ENCODE results near the gene PRKCB.

DNA sequence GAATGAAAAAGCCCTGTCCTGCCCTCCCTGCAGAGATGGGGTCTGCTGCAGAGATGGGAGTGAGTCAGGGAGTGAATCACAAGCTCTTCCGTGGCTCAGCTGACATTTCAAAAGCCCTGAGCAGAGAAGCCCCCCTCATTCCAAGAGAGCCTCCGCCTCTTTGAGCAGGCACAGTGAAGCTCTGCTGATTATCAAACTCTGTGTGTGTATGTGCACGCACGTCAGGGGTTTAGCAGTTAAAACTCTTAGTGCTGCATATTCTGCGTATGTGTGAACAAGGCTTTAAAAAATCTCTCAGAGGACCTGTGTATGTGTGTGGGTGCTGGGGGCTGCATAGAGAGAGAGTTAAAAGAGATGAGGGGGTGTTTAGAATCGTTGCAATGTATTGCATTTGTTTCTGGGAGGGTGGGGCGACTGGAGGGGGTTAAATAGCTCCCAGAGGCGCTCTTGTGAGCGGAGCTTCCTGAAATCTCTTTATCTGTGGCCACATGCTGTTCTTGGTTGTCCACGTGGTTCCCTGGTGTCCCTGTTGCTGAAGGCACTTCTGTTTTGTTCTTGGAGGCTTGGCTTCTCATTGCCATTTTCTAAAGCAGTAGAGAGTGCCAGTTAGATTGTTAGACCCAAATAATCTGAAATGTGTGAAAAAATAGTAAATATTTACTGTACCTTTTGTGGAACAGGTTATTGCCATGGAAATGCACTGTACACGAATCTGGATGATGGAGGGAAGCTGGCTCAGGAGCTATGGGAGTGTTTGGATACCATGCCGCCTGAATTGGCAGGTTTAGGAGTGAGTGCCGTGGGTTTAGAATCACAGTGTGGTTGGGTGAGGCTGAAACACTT lies 116.6 kb downstream of the PRKCB start:
- TF ChIP-seq, protein P1, sequence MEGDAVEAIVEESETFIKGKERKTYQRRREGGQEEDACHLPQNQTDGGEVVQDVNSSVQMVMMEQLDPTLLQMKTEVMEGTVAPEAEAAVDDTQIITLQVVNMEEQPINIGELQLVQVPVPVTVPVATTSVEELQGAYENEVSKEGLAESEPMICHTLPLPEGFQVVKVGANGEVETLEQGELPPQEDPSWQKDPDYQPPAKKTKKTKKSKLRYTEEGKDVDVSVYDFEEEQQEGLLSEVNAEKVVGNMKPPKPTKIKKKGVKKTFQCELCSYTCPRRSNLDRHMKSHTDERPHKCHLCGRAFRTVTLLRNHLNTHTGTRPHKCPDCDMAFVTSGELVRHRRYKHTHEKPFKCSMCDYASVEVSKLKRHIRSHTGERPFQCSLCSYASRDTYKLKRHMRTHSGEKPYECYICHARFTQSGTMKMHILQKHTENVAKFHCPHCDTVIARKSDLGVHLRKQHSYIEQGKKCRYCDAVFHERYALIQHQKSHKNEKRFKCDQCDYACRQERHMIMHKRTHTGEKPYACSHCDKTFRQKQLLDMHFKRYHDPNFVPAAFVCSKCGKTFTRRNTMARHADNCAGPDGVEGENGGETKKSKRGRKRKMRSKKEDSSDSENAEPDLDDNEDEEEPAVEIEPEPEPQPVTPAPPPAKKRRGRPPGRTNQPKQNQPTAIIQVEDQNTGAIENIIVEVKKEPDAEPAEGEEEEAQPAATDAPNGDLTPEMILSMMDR (optimal IDR thresholded peaks at IDR 0.05 in 1 of 3, IDR thresholded peaks at IDR 0.05 in 1 of 3, conservative IDR thresholded peaks at IDR 0.05 in 1 of 3; ENCODE audit: extremely low read depth in 1 of 3, insufficient read depth in 2 of 3, low read length in 3 of 3), result no peak
- no peak for TF ChIP-seq EZH2 (IDR thresholded peaks at IDR 0.05; ENCODE audit: low read length)

All from keratinocyte (primary cell).